ENCODE data around the gene SCART1. TPM values are rescaled to one million over a fixed set of nuclear protein-coding genes. Genes with fewer than 3 reads are reported as not detected.

SCART1 gene
- total RNA-seq, 1 experiment from 2014 or later = 3.7 TPM

- TF ChIP-seq EGR1 (IDR thresholded peaks at IDR 0.05; ENCODE audit: low read depth) = no peak
- no peak for TF ChIP-seq ZFX (IDR thresholded peaks at IDR 0.05)
- no peak for TF ChIP-seq SP1 (IDR thresholded peaks at IDR 0.05; ENCODE audit: low read depth)
- TF ChIP-seq EZH2 (IDR thresholded peaks at IDR 0.05) = no peak
- TF ChIP-seq CBX3 (IDR thresholded peaks at IDR 0.05; ENCODE audit: low read depth) = no peak
- TF ChIP-seq, protein P1, sequence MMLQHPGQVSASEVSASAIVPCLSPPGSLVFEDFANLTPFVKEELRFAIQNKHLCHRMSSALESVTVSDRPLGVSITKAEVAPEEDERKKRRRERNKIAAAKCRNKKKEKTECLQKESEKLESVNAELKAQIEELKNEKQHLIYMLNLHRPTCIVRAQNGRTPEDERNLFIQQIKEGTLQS (IDR thresholded peaks at IDR 0.05) = no peak
- TF ChIP-seq, protein P2, sequence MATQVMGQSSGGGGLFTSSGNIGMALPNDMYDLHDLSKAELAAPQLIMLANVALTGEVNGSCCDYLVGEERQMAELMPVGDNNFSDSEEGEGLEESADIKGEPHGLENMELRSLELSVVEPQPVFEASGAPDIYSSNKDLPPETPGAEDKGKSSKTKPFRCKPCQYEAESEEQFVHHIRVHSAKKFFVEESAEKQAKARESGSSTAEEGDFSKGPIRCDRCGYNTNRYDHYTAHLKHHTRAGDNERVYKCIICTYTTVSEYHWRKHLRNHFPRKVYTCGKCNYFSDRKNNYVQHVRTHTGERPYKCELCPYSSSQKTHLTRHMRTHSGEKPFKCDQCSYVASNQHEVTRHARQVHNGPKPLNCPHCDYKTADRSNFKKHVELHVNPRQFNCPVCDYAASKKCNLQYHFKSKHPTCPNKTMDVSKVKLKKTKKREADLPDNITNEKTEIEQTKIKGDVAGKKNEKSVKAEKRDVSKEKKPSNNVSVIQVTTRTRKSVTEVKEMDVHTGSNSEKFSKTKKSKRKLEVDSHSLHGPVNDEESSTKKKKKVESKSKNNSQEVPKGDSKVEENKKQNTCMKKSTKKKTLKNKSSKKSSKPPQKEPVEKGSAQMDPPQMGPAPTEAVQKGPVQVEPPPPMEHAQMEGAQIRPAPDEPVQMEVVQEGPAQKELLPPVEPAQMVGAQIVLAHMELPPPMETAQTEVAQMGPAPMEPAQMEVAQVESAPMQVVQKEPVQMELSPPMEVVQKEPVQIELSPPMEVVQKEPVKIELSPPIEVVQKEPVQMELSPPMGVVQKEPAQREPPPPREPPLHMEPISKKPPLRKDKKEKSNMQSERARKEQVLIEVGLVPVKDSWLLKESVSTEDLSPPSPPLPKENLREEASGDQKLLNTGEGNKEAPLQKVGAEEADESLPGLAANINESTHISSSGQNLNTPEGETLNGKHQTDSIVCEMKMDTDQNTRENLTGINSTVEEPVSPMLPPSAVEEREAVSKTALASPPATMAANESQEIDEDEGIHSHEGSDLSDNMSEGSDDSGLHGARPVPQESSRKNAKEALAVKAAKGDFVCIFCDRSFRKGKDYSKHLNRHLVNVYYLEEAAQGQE (IDR thresholded peaks at IDR 0.05; ENCODE audit: low read depth) = no peak
- TF ChIP-seq CEBPB (IDR thresholded peaks at IDR 0.05; ENCODE audit: low read depth) = no peak
Observed at GRCh38 chr10:133458710-133459453, 5.1 kb downstream of the SCART1 start (continued).

DNA sequence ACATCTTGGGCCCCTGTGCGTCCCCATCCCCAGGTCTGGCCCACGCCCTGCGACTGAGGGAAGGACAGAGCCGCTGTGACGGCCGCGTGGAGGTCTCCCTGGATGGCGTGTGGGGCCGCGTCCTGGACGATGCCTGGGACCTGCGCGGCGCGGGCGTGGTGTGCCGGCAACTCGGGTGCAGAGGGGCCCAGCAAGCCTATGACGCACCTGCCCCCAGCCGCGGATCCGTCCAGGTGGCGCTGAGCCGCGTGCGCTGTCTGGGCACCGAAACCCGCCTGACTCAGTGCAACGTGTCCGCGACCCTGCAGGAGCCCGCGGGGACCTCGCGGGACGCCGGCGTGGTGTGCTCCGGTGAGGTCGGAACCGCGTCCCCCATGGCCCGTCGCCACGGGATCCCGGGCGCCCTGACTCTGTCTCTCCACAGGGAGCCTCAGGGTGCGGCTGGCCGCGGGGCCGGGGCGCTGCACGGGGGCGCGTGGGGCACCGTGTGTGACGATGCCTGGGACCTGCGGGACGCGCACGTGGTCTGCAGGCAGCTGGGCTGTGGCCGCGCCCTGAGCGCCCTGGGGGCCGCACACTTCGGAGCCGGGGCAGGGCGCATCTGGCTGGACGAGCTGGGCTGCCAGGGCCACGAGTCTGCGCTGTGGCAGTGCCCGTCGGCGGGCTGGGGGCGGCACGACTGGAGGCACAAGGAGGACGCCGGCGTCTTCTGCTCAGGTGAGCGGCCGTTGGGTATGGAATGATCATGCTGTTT is 5.9 kb downstream of the SCART1 start:
- ChIA-PET CTCF (no interaction called here), POLR2A (no interaction called here), RAD21 (ENCODE audit: low non-redundant PET in 1 of 2, low total read pairs in 2 of 2, uncharacterized antibody in 2 of 2, unreplicated experiment in 2 of 2) (no interaction called here)
- TF ChIP-seq RAD21 (IDR thresholded peaks at IDR 0.05; ENCODE audit: low read depth) = no peak
- TF ChIP-seq, protein P3, sequence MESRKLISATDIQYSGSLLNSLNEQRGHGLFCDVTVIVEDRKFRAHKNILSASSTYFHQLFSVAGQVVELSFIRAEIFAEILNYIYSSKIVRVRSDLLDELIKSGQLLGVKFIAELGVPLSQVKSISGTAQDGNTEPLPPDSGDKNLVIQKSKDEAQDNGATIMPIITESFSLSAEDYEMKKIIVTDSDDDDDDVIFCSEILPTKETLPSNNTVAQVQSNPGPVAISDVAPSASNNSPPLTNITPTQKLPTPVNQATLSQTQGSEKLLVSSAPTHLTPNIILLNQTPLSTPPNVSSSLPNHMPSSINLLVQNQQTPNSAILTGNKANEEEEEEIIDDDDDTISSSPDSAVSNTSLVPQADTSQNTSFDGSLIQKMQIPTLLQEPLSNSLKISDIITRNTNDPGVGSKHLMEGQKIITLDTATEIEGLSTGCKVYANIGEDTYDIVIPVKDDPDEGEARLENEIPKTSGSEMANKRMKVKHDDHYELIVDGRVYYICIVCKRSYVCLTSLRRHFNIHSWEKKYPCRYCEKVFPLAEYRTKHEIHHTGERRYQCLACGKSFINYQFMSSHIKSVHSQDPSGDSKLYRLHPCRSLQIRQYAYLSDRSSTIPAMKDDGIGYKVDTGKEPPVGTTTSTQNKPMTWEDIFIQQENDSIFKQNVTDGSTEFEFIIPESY (IDR thresholded peaks at IDR 0.05; ENCODE audit: extremely low read depth, insufficient replicate concordance, low read length) = no peak
- no peak for TF ChIP-seq ZNF274 (IDR thresholded peaks at IDR 0.05; ENCODE audit: low read depth, low read length)
- TF ChIP-seq JUND (IDR thresholded peaks at IDR 0.05) = no peak
- no peak for TF ChIP-seq FOSL1 (IDR thresholded peaks at IDR 0.05; ENCODE audit: low read depth)
- TF ChIP-seq CTCF (IDR thresholded peaks at IDR 0.05 in 2 of 3, conservative IDR thresholded peaks at IDR 0.05 in 1 of 3; ENCODE audit: borderline replicate concordance in 1 of 3, insufficient read depth in 1 of 3, low read depth in 2 of 3, low read length in 2 of 3) = no peak
- Histone ChIP-seq H3K36me3 (ENCODE audit: control insufficient read depth in 1 of 2, insufficient read depth in 2 of 2, low read length in 2 of 2) (no peaks in the 10 kb centered on the region), H3K9me3 (ENCODE audit: control insufficient read depth in 1 of 2, insufficient read depth in 1 of 2, low read depth in 1 of 2, low read length in 2 of 2) (no peaks in the 10 kb centered on the region), H2AFZ (ENCODE audit: low read depth, low read length, poor library complexity, severe bottlenecking) (no peak overlapping the region), H3K4me3 (replicated peaks in 1 of 2; ENCODE audit: low read depth in 1 of 2, low read length in 2 of 2) (no peak overlapping the region), H3K9me2 (ENCODE audit: insufficient read depth) (no peaks in the 10 kb centered on the region), H3K27ac (ENCODE audit: low read depth, low read length) (no peak overlapping the region), H3K27me3 (ENCODE audit: insufficient read depth, low read length) (no peaks in the 10 kb centered on the region), H3K4me1 (ENCODE audit: control insufficient read depth in 1 of 2, insufficient read depth in 2 of 2, low read length in 2 of 2) (no peaks in the 10 kb centered on the region), H3K4me2 (ENCODE audit: low read length) (no peak overlapping the region), H4K20me1 (ENCODE audit: insufficient read depth) (no peaks in the 10 kb centered on the region), H3K79me2 (ENCODE audit: insufficient read depth, low read length) (no peaks in the 10 kb centered on the region), H3K9ac (ENCODE audit: low read length) (no peak overlapping the region)
- DNase-seq (ENCODE audit: low read depth, low spot score) = no peak
- ATAC-seq = no peak
- BruUV-seq (replicated peaks) = no TSS peak
- intact Hi-C loops (cut with micrococcal nuclease) = no loop called here

Data from HCT116 (cell line).